K562 (cell line): ENCODE measurements around the gene IRS2. TPM values are rescaled to one million over a fixed set of nuclear protein-coding genes. Genes with fewer than 3 reads are reported as not detected.

Experiments used
- CTBP1 ChIP-seq: fragments of 450-650 bp; IDR thresholded peaks from 2 replicates; pipeline ENCODE4 v1.6.1; 2016; ENCODE audit warnings: borderline replicate concordance
- FOSL1 ChIP-seq: fragments of 200-800 bp; sonication (Bioruptor generic); conservative IDR thresholded peaks from 2 replicates; pipeline ENCODE4 v1.6.1; 2016; ENCODE audit warnings: missing genetic modification characterization, missing compliant biosample characterization
- FOXJ2 ChIP-seq: fragments of 200-800 bp; sonication (Bioruptor generic); IDR thresholded peaks from 2 replicates; pipeline ENCODE4 v1.6.1; 2016; ENCODE audit warnings: missing genetic modification characterization, missing compliant biosample characterization
- HNRNPUL1 ChIP-seq: fragments of 200-400 bp; formaldehyde crosslinking; IDR thresholded peaks from 2 replicates; pipeline ENCODE4 v1.6.1; 2017; ENCODE audit warnings: low read length
- MGA ChIP-seq: fragments of 450-650 bp; IDR thresholded peaks from 2 replicates; pipeline ENCODE4 v1.6.1; 2016; ENCODE audit warnings: mild to moderate bottlenecking, moderate library complexity
- NFE2 ChIP-seq: IDR thresholded peaks from 2 replicates; pipeline ENCODE4 v1.6.1; 2014; ENCODE audit warnings: antibody characterized with exemption, low read depth
- ZBTB33 ChIP-seq: sonication (generic); formaldehyde crosslinking; IDR thresholded peaks from 2 replicates; pipeline ENCODE4 v1.8.1; 2023; ENCODE audit warnings: mild to moderate bottlenecking, missing genetic modification reagents
- ZNF316 ChIP-seq: fragments of 450-650 bp; IDR thresholded peaks from 2 replicates; pipeline ENCODE4 v1.6.1; 2016
- ZNF592 ChIP-seq: fragments of 450-650 bp; IDR thresholded peaks from 2 replicates; pipeline ENCODE4 v1.6.1; 2017; ENCODE audit warnings: antibody characterized with exemption, mild to moderate bottlenecking
- polyA plus RNA-seq, 8 experiments: library from polyadenylated mRNA; depleted of rRNA in 4 of 8; stranded (reverse) in 5 of 8; unstranded in 3 of 8; fragments of >200 nt; fragmentation: Nextera tagmentation in 2 of 8; fragmentation: Illumina TruSeq in 1 of 8; extraction: Ambion mirVana in 2 of 8; extraction: Trizol in 1 of 8; gene quantifications; 2 replicates each; pipeline versions ENCODE4 v1.2.1 to v1.2.3, GENCODE V29; 2011 to 2014; ENCODE audit warnings: inconsistent platforms in 1 of 8, missing spikeins in 1 of 8
- total RNA-seq, 7 experiments: library from RNA; depleted of rRNA in 6 of 7; stranded (reverse); fragments of >200 nt in 6 of 7; fragmentation: Illumina TruSeq in 2 of 7; extraction: Trizol in 2 of 7; gene quantifications; 2 replicates each; pipeline versions ENCODE4 v1.2.1 to v1.2.3, GENCODE V29; 2011 to 2021; ENCODE audit warnings: low replicate concordance in 1 of 7

Gene IRS2
- total and polyA plus RNA-seq, 9 of the 15 experiments (the other 6 are each of a cell fraction or from before 2014, with no cell fraction given), result 0.36 to 4.6 (median 0.63) TPM

- TF ChIP-seq ZNF592, result no peak
- no peak for TF ChIP-seq MGA
- TF ChIP-seq FOSL1 (tag), result peak; percentile 83
- no peak for TF ChIP-seq HNRNPUL1
- TF ChIP-seq ZNF316, result peak; percentile 70
- peak; percentile 69 for TF ChIP-seq NFE2
- TF ChIP-seq FOXJ2 (tag), result no peak
- no peak for TF ChIP-seq ZBTB33 (CRISPR knock-in tag)
- TF ChIP-seq CTBP1, result no peak
Measured at GRCh38 chr13:109773276-109773675, 13.1 kb downstream of the IRS2 start (continued).
